Measurements from ENCODE around the gene ZNF385C.

DNA sequence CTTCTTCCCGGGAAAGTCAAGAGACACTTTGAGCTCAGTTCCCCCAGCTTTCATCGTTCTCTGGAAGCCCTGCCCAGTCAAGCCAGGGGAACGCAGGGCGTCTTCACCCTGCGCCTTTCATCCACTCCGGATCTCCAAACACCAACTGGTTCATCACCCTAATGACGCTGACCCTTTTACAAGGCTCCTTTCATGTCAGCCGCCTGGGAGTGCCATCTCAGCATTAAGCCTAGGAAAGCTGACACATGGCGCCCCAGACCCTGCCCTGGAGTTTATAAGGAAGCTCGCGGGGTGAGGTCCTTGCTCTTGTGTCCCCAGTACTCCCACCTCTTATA, 80.4 kb downstream of the ZNF385C start:
- TF ChIP-seq CTCF (IDR thresholded peaks at IDR 0.05) (no peak), POLR2A (IDR thresholded peaks at IDR 0.05) (no peak)

Measured in testis (tissue), 2 donors.